SU-DHL-6 (cell line): Measurements from ENCODE around the gene SOHLH2.

Source experiments
- H2AFZ ChIP-seq: fragments of 200-600 bp; sonication (generic); 2 replicates; pipeline ENCODE4 v1.6.1; 2014; ENCODE audit warnings: low read depth, mild to moderate bottlenecking, moderate library complexity, mixed read lengths, antibody characterized with exemption, low read length; ENCODE audit not compliant: severe bottlenecking
- H3F3A ChIP-seq: fragments of 200-600 bp; shearing (Covaris generic); 2 replicates; pipeline ENCODE4 v1.6.0; 2016; ENCODE audit warnings: antibody characterized with exemption, mild to moderate bottlenecking; ENCODE audit not compliant: insufficient read depth
- H3K27ac ChIP-seq: fragments of 200-600 bp; sonication (generic); 2 replicates; pipeline ENCODE4 v1.5.1; 2016; ENCODE audit warnings: low read depth, mild to moderate bottlenecking, low read length, moderate library complexity, mixed read lengths
- H3K27me3 ChIP-seq: fragments of 200-600 bp; sonication (generic), shearing (Covaris generic); 2 replicates; pipeline ENCODE4 v1.6.0; 2014; ENCODE audit warnings: mild to moderate bottlenecking, low read length
- H3K36me3 ChIP-seq: fragments of 200-600 bp; sonication (generic); 2 replicates; pipeline ENCODE4 v1.6.1; 2014; ENCODE audit warnings: mild to moderate bottlenecking, low read length, mixed read lengths
- H3K4me2 ChIP-seq: fragments of 300-600, 200-600 bp; shearing (Covaris generic), sonication (generic); 2 replicates; pipeline ENCODE4 v1.6.0; 2014; ENCODE audit warnings: low read length, low read depth, mild to moderate bottlenecking; ENCODE audit not compliant: poor library complexity, severe bottlenecking
- H3K4me3 ChIP-seq: fragments of 200-600 bp; sonication (generic); 2 replicates; pipeline ENCODE4 v1.5.1; 2014; ENCODE audit warnings: antibody characterized with exemption, low read length, mild to moderate bottlenecking, mixed read lengths; ENCODE audit not compliant: insufficient read depth, poor library complexity, severe bottlenecking
- H3K79me2 ChIP-seq: fragments of 200-600 bp; sonication (generic); 2 replicates; pipeline ENCODE4 v1.6.1; 2014; ENCODE audit warnings: mild to moderate bottlenecking, low read length, moderate library complexity; ENCODE audit not compliant: insufficient read depth
- H3K9ac ChIP-seq: fragments of 200-600 bp; sonication (generic); 2 replicates; pipeline ENCODE4 v1.7.0; 2014; ENCODE audit warnings: mild to moderate bottlenecking, low read length
- H3K9me2 ChIP-seq: fragments of 200-600 bp; sonication (generic); replicated peaks from 2 replicates; pipeline ENCODE4 v1.6.1; 2014; ENCODE audit warnings: low read length; ENCODE audit not compliant: insufficient read depth
- H3K9me3 ChIP-seq: fragments of 200-600 bp; sonication (generic); 2 replicates; pipeline ENCODE4 v1.6.1; 2014; ENCODE audit warnings: low read length, mixed read lengths; ENCODE audit not compliant: insufficient read depth
- H4K20me1 ChIP-seq: fragments of 200-600 bp; sonication (generic); 2 replicates; pipeline ENCODE4 v1.6.1; 2014; ENCODE audit warnings: low read depth, mild to moderate bottlenecking, antibody characterized with exemption, low read length, moderate library complexity, mixed read lengths
- CTCF ChIP-seq: fragments of 200-600 bp; sonication (generic); IDR thresholded peaks from one replicate; pipeline ENCODE4 v1.5.1; 2017; ENCODE audit warnings: antibody characterized with exemption, mild to moderate bottlenecking, low read length, moderate library complexity; ENCODE audit not compliant: insufficient read depth, poor library complexity, severe bottlenecking
- EZH2phosphoT487 ChIP-seq: fragments of 200-600 bp; sonication (generic), shearing (Covaris generic); conservative IDR thresholded peaks from 2 replicates; pipeline ENCODE4 v1.6.1; 2018; ENCODE audit warnings: mild to moderate bottlenecking, antibody characterized with exemption, low read length, moderate library complexity, mixed read lengths

SOHLH2 gene

GRCh38 chr13:36163286-36163685 lies 51.1 kb downstream of the SOHLH2 start:
- Histone ChIP-seq H3K27me3 (no peaks in the 10 kb centered on the region), H3F3A (no peaks in the 10 kb centered on the region), H3K36me3 (no peaks in the 10 kb centered on the region), H3K4me3 (no peak overlapping the region), H3K9me2 (no peaks in the 10 kb centered on the region), H2AFZ (no peak overlapping the region), H3K27ac (no peak overlapping the region), H3K9ac (no peak overlapping the region), H3K4me2 (no peak overlapping the region), H3K9me3 (no peaks in the 10 kb centered on the region), H4K20me1 (no peaks in the 10 kb centered on the region), H3K79me2 (no peaks in the 10 kb centered on the region)
- TF ChIP-seq EZH2phosphoT487 (no peak), CTCF (no peak)

GRCh38 chr13:36160297-36160696 lies 54.1 kb downstream of the SOHLH2 start:
- H3K27me3 ChIP-seq: no peaks in the 10 kb centered on the region
- no peaks in the 10 kb centered on the region for H3K36me3 ChIP-seq
- no peak overlapping the region for H3K9ac ChIP-seq
- H3K9me2 ChIP-seq: no peaks in the 10 kb centered on the region
- H2AFZ ChIP-seq: no peak overlapping the region
- H3K9me3 ChIP-seq: no peaks in the 10 kb centered on the region
- TF ChIP-seq EZH2phosphoT487 (no peak), CTCF (no peak)
- no peaks in the 10 kb centered on the region for H4K20me1 ChIP-seq
- H3K79me2 ChIP-seq: no peaks in the 10 kb centered on the region
- H3F3A ChIP-seq: no peaks in the 10 kb centered on the region
- no peak overlapping the region for H3K4me2 ChIP-seq
- no peak overlapping the region for H3K4me3 ChIP-seq
- no peak overlapping the region for H3K27ac ChIP-seq

GRCh38 chr13:36158611-36159010 lies 55.7 kb downstream of the SOHLH2 start:
- H2AFZ ChIP-seq: no peak overlapping the region
- H3K79me2 ChIP-seq: no peaks in the 10 kb centered on the region
- no peak overlapping the region for H3K27ac ChIP-seq
- H3K27me3 ChIP-seq: no peaks in the 10 kb centered on the region
- H3K4me3 ChIP-seq: no peak overlapping the region
- H3K36me3 ChIP-seq: no peaks in the 10 kb centered on the region
- H3K4me2 ChIP-seq: no peak overlapping the region
- H4K20me1 ChIP-seq: no peaks in the 10 kb centered on the region
- no peaks in the 10 kb centered on the region for H3F3A ChIP-seq
- TF ChIP-seq CTCF (no peak), EZH2phosphoT487 (no peak)
- H3K9me3 ChIP-seq: no peaks in the 10 kb centered on the region
- no peak overlapping the region for H3K9ac ChIP-seq
- no peaks in the 10 kb centered on the region for H3K9me2 ChIP-seq
